Neuron (in vitro differentiated cells): ENCODE data around the gene RNF150.

Experiments used
- H2AFZ ChIP-seq: one replicate; pipeline ENCODE4 v1.6.1; 2013; ENCODE audit warnings: low read depth, mild to moderate bottlenecking, inconsistent platforms, low read length, moderate library complexity
- H3K27me3 ChIP-seq: one replicate; pipeline ENCODE4 v1.6.1; 2013; ENCODE audit warnings: low read length; ENCODE audit not compliant: insufficient read depth
- H3K36me3 ChIP-seq: one replicate; pipeline ENCODE4 v1.6.1; 2013; ENCODE audit warnings: low read length; ENCODE audit not compliant: insufficient read depth
- H3K4me1 ChIP-seq: one replicate; pipeline ENCODE4 v1.6.1; 2013; ENCODE audit warnings: low read length; ENCODE audit not compliant: insufficient read depth
- H3K4me3 ChIP-seq: 2 replicates; pipeline ENCODE4 v1.5.1; 2013; ENCODE audit warnings: mild to moderate bottlenecking, low read length, moderate library complexity
- H3K9me3 ChIP-seq: one replicate; pipeline ENCODE4 v1.6.1; 2013; ENCODE audit warnings: low read length

RNF150 gene

GRCh38 chr4:141121768-141122454 lies 11.4 kb downstream of the RNF150 start:
- Histone ChIP-seq H3K36me3 (peaks cover 7% of the 10 kb centered on the region), H3K9me3 (peaks cover 5% of the 10 kb centered on the region), H3K27me3 (no peaks in the 10 kb centered on the region), H2AFZ (no peak overlapping the region), H3K4me3 (no peak overlapping the region), H3K4me1 (no peaks in the 10 kb centered on the region)

GRCh38 chr4:141121101-141121500 lies 12.2 kb downstream of the RNF150 start:
- Histone ChIP-seq H2AFZ (no peak overlapping the region), H3K36me3 (peaks cover 7% of the 10 kb centered on the region), H3K4me3 (no peak overlapping the region), H3K27me3 (no peaks in the 10 kb centered on the region), H3K9me3 (peaks cover 5% of the 10 kb centered on the region), H3K4me1 (no peaks in the 10 kb centered on the region)

- Histone ChIP-seq H3K4me1 (no peaks in the 10 kb centered on the region), H3K9me3 (peaks cover 5% of the 10 kb centered on the region), H3K4me3 (no peak overlapping the region), H2AFZ (no peak overlapping the region), H3K27me3 (no peaks in the 10 kb centered on the region), H3K36me3 (peaks cover 7% of the 10 kb centered on the region)
These were observed 13.2 kb downstream of the RNF150 start for GRCh38 chr4:141120036-141120593.

GRCh38 chr4:141119071-141119470 lies 14.2 kb downstream of the RNF150 start:
- Histone ChIP-seq H3K9me3 (peaks cover 2% of the 10 kb centered on the region), H2AFZ (no peak overlapping the region), H3K4me3 (no peak overlapping the region), H3K4me1 (no peaks in the 10 kb centered on the region), H3K27me3 (no peaks in the 10 kb centered on the region), H3K36me3 (peaks cover 2% of the 10 kb centered on the region)

GRCh38 chr4:141118381-141118780 lies 14.9 kb downstream of the RNF150 start:
- no peaks in the 10 kb centered on the region for H3K4me1 ChIP-seq
- no peak overlapping the region for H3K4me3 ChIP-seq
- H3K9me3 ChIP-seq: peaks cover 2% of the 10 kb centered on the region
- H3K36me3 ChIP-seq: no peaks in the 10 kb centered on the region
- H3K27me3 ChIP-seq: no peaks in the 10 kb centered on the region
- no peak overlapping the region for H2AFZ ChIP-seq

GRCh38 chr4:141117935-141118334 lies 15.3 kb downstream of the RNF150 start:
- no peaks in the 10 kb centered on the region for H3K4me1 ChIP-seq
- no peak overlapping the region for H2AFZ ChIP-seq
- H3K27me3 ChIP-seq: no peaks in the 10 kb centered on the region
- H3K9me3 ChIP-seq: peaks cover 2% of the 10 kb centered on the region
- H3K36me3 ChIP-seq: no peaks in the 10 kb centered on the region
- no peak overlapping the region for H3K4me3 ChIP-seq

- H2AFZ ChIP-seq: no peak overlapping the region
- no peaks in the 10 kb centered on the region for H3K36me3 ChIP-seq
- no peaks in the 10 kb centered on the region for H3K4me1 ChIP-seq
- H3K9me3 ChIP-seq: no peaks in the 10 kb centered on the region
- no peaks in the 10 kb centered on the region for H3K27me3 ChIP-seq
- no peak overlapping the region for H3K4me3 ChIP-seq
These were observed 23.3 kb downstream of the RNF150 start for GRCh38 chr4:141109983-141110382.

- H2AFZ ChIP-seq: no peak overlapping the region
- peaks cover 2% of the 10 kb centered on the region for H3K9me3 ChIP-seq
- H3K4me3 ChIP-seq: no peak overlapping the region
- no peaks in the 10 kb centered on the region for H3K4me1 ChIP-seq
- H3K27me3 ChIP-seq: no peaks in the 10 kb centered on the region
- H3K36me3 ChIP-seq: peaks cover 5% of the 10 kb centered on the region
These were observed 25.3 kb downstream of the RNF150 start for GRCh38 chr4:141107927-141108326.

GRCh38 chr4:141102367-141102766 lies 30.9 kb downstream of the RNF150 start:
- Histone ChIP-seq H3K4me1 (no peaks in the 10 kb centered on the region), H3K9me3 (peaks cover 2% of the 10 kb centered on the region), H3K4me3 (no peak overlapping the region)

GRCh38 chr4:141101511-141101910 lies 31.8 kb downstream of the RNF150 start:
- no peak overlapping the region for H3K4me3 ChIP-seq
- H2AFZ ChIP-seq: no peak overlapping the region
- no peaks in the 10 kb centered on the region for H3K4me1 ChIP-seq
- peaks cover 2% of the 10 kb centered on the region for H3K9me3 ChIP-seq
- H3K27me3 ChIP-seq: no peaks in the 10 kb centered on the region
- H3K36me3 ChIP-seq: peaks cover 5% of the 10 kb centered on the region

More at GRCh38 chr4:141102367-141102766, 30.9 kb downstream of the RNF150 start:
- Histone ChIP-seq H3K36me3 (peaks cover 5% of the 10 kb centered on the region), H2AFZ (no peak overlapping the region), H3K27me3 (no peaks in the 10 kb centered on the region)

- no peaks in the 10 kb centered on the region for H3K27me3 ChIP-seq
- no peaks in the 10 kb centered on the region for H3K4me1 ChIP-seq
- no peak overlapping the region for H3K4me3 ChIP-seq
- peaks cover 7% of the 10 kb centered on the region for H3K9me3 ChIP-seq
- H3K36me3 ChIP-seq: no peaks in the 10 kb centered on the region
- H2AFZ ChIP-seq: no peak overlapping the region
These were observed 33.9 kb downstream of the RNF150 start for GRCh38 chr4:141099326-141099725.

- H3K4me3 ChIP-seq: no peak overlapping the region
- peaks cover 7% of the 10 kb centered on the region for H3K9me3 ChIP-seq
- no peaks in the 10 kb centered on the region for H3K36me3 ChIP-seq
- no peak overlapping the region for H2AFZ ChIP-seq
- H3K4me1 ChIP-seq: no peaks in the 10 kb centered on the region
- H3K27me3 ChIP-seq: no peaks in the 10 kb centered on the region
These were observed 35.1 kb downstream of the RNF150 start for GRCh38 chr4:141098163-141098562.

- Histone ChIP-seq H3K9me3 (peaks cover 13% of the 10 kb centered on the region), H3K4me3 (no peak overlapping the region), H3K27me3 (no peaks in the 10 kb centered on the region), H3K4me1 (no peaks in the 10 kb centered on the region), H2AFZ (no peak overlapping the region), H3K36me3 (peaks cover 4% of the 10 kb centered on the region)
These were observed 42.8 kb downstream of the RNF150 start for GRCh38 chr4:141090473-141090872.
